ENCODE data around the gene ALDH4A1.
A peak's percentile ranks its signal among the peaks of the same experiment; 100 is the strongest.

ALDH4A1 gene

DNA sequence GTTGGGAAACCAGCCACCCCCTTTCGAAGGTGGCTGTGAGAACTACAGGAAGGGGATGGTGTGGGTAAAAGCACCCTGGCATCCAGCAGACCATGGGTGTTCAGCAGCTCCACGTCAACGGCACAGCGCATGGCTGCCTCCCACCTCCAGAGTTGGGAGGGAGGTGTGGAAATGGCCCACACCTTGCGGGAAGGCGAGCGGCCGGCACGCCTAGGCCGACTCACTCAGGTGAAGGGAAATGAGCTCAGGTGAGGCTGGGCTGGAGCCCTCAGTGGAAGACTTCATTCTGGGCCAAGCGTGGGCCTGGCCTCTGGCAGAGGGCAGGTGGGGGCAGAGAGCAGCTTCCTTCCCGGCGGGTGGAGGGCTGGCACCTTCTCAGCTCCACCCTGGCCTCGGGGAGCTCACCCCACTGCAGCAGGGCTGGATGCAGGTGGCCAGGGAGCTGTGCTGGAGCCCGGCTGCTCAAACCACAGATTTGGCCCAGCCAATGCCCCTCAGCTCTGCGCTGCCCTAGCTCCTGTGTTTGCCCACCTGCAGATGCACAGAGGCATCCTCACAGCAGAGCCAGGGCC lies 24.8 kb upstream of the ALDH4A1 start:
- DNase-seq (ENCODE audit: low read depth), result no peak
- H3K4me3 ChIP-seq (ENCODE audit: control insufficient read depth, low read depth, low read length), result no peak overlapping the region
- TF ChIP-seq, protein P1, sequence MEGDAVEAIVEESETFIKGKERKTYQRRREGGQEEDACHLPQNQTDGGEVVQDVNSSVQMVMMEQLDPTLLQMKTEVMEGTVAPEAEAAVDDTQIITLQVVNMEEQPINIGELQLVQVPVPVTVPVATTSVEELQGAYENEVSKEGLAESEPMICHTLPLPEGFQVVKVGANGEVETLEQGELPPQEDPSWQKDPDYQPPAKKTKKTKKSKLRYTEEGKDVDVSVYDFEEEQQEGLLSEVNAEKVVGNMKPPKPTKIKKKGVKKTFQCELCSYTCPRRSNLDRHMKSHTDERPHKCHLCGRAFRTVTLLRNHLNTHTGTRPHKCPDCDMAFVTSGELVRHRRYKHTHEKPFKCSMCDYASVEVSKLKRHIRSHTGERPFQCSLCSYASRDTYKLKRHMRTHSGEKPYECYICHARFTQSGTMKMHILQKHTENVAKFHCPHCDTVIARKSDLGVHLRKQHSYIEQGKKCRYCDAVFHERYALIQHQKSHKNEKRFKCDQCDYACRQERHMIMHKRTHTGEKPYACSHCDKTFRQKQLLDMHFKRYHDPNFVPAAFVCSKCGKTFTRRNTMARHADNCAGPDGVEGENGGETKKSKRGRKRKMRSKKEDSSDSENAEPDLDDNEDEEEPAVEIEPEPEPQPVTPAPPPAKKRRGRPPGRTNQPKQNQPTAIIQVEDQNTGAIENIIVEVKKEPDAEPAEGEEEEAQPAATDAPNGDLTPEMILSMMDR (conservative IDR thresholded peaks at IDR 0.05; ENCODE audit: control insufficient read depth, insufficient read depth, low read depth, low read length), result no peak

DNA sequence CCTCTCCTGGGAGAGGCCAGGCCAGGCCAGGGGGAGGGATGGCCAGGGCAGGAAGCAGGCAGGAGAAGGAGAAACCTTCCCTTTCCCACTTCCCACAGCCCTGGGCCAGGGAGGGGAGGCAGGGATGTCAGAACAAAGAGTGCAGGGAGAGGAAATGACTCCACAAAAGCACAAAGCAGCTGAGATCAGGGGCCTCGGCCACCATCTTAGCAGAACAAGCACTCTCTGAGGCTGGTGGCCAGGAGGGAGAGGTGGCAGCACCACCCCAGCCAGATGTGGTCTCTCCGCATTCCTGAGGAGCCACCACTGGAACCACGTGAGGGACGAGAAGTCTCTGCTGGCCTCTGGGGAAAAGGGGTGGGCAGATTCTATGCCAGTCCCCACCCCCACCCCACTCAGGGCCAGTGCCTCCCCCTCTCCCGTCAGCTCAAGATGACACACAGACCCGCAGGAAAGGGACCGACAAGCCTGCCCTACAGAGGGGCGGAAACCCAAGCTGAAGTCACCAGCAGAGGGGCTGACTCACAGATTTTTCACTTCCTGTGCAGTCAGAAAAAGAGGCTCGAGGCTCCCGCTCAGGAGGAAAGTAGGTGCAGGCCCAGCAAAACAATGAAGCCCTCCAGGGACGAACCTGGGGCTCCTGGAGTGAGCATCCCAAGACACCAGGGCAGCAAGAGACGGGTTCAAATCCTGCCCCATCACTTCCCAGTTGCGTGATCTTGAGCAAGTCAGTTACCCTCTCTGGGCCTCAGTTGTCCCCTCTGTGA lies 24.1 kb upstream of the ALDH4A1 start:
- peak; percentile 93 for DNase-seq (ENCODE audit: low read depth)
- TF ChIP-seq, protein P1 (conservative IDR thresholded peaks at IDR 0.05; ENCODE audit: control insufficient read depth, insufficient read depth, low read depth, low read length), result no peak
- H3K4me3 ChIP-seq (ENCODE audit: control insufficient read depth, low read depth, low read length), result no peak overlapping the region

DNA sequence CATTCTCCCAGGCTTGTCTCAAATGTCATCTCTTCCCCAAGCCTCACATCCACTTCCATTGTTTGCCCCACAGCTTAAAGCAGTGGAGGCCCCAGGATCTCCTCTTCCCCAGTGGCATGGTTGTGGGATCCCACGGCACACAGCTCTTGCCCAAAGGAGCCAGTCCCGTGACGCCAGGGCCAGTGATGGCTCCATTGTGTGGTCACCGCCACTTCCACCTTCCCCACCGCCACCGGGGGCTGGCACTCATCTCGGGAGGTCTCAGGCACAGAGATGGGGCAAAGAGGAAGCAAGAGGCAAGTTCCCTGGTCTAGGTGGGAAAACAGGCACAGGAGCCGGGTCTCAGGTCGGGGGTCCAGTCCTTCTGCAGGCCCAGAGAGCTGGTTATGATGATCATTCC lies 22.9 kb upstream of the ALDH4A1 start:
- DNase-seq (ENCODE audit: low read depth), result no peak
- TF ChIP-seq, protein P1 (conservative IDR thresholded peaks at IDR 0.05; ENCODE audit: control insufficient read depth, insufficient read depth, low read depth, low read length), result no peak

DNA sequence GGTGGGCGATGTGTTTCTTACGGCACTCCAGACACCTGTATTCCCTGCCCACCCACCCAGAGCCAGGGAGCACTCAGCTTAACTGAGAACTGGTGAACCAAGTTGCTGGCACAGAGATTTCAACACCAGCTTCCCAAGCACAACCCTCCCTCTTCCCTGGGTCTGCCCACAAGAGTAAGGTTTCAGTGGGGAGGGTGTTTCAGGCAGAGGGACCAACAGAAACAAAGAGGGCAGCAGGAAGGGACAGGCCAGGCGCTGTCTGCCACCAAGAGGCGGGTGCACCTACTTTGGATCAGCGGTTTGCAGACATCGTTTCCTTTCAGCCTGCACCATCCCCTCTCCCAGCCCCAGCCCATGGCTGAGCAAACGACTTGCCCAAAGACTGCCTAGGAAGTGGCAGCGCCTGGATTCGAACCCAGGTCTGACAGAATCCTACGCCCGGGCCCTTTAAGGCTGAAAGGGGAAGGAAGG lies 21.9 kb upstream of the ALDH4A1 start:
- no peak overlapping the region for H3K4me3 ChIP-seq (ENCODE audit: control insufficient read depth, low read depth, low read length)
- no peak for DNase-seq (ENCODE audit: low read depth)
- TF ChIP-seq, protein P1 (conservative IDR thresholded peaks at IDR 0.05; ENCODE audit: control insufficient read depth, insufficient read depth, low read depth, low read length), result no peak

More for the DNA sequence above, 22.9 kb upstream of the ALDH4A1 start:
- H3K4me3 ChIP-seq (ENCODE audit: control insufficient read depth, low read depth, low read length), result no peak overlapping the region

DNA sequence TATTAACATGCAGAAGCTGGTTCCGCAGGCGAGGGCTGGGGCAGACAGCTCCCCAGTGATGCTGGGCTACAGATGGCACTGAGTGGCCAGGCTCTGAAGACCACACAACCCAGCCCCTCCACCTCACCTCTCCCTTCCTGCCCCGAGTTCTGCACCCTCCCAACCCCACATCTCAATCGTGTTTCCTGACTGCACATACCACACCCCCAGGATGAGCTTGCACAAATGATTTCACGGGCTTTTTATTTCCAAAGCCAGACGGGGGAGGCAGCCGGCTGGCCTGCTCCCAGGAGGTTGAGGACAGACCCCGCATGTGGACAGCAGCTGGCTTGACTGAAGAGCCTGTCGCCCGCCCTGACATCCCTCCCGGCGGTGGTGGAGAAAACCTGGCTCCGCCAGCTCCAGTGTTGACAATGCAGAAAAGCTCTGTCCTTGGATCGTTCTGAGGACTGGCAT lies 21.4 kb upstream of the ALDH4A1 start:
- DNase-seq (ENCODE audit: low read depth), result no peak
- TF ChIP-seq, protein P1 (conservative IDR thresholded peaks at IDR 0.05; ENCODE audit: control insufficient read depth, insufficient read depth, low read depth, low read length), result no peak
- H3K4me3 ChIP-seq (ENCODE audit: control insufficient read depth, low read depth, low read length), result no peak overlapping the region

DNA sequence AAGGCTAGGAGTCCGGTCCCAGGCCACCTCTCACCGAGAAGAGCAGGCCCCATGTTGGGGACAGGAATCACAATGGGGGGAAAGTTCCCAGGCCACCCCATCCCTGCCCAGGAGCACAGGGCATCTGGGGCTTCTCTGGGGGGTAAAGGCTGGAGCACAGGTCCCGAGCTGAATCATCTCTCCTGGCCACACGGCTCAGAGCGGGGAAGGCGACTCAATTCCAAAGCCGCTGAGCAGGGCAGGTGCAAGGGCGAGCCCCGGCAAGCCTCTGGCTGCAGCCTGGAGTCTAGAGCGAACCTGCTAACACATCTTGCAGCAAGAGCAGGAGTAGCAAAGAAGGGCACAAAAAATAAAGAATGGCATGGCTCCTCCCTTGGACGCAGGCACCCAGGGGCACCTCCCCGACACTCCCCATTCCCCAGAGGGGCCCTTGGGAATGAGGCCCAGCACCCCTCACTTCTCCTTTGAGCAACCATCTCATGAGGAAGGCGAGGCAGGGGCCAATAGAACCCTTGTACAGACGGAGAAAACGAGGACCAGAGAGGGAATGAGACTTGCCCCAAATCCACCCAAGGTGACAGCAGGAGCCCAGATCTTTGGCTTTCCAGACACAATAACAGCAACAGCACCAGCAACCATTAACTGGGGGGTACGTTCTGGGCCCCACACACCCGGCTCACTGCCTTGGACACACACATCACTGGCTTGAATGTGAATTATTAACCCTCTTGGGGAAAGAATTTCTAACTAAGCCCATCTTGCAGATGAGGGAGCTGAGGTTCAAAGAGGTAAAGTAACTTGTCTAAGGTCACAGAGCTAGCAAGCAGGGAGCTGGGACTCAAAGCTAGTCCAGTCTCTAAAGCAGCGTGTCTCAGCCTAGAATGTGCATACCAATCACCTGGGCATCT lies 20.7 kb upstream of the ALDH4A1 start:
- no peak overlapping the region for H3K4me3 ChIP-seq (ENCODE audit: control insufficient read depth, low read depth, low read length)
- TF ChIP-seq, protein P1 (conservative IDR thresholded peaks at IDR 0.05; ENCODE audit: control insufficient read depth, insufficient read depth, low read depth, low read length), result no peak
- no peak for DNase-seq (ENCODE audit: low read depth)
